IMR-90 (cell line): ENCODE measurements around the gene MAGED2. TPM values are rescaled to one million over a fixed set of nuclear protein-coding genes. Genes with fewer than 3 reads are reported as not detected.

Experiments used
- ATAC-seq: fragments of 200-7000 bp; cut with Tn5 transposase; 2 replicates; pipeline ENCODE4 v1.9.1; 2020; ENCODE audit warnings: low read depth, mild to moderate bottlenecking, moderate library complexity
- BruUV-seq: library from RNA; stranded (reverse); fragments of 400-500 nt; replicated peaks from 2 replicates; lab custom pipeline; 2021; lab: Mats Ljungman, UMichigan
- CTCF ChIA-PET: fragments of 300-600 bp; formaldehyde crosslinking; extraction: SDS; loops from one replicate; lab custom pipeline; 2021; ENCODE audit warnings: antibody characterized with exemption; lab: Yijun Ruan, JAX
- POLR2A ChIA-PET: fragments of 300-600 bp; sonication (Branson Sonifier 250); formaldehyde crosslinking; loops from one replicate; lab custom pipeline; 2022; ENCODE audit warnings: antibody characterized with exemption; ENCODE audit not compliant: unreplicated experiment; lab: Charles Lee
- DNase-seq: peaks from one replicate; pipeline ENCODE4 v3.0.0; 2013
- H2AFZ ChIP-seq: replicated peaks from 2 replicates; pipeline ENCODE3; 2013; ENCODE audit warnings: low read length, mild to moderate bottlenecking; ENCODE audit not compliant: poor library complexity
- H2AK5ac ChIP-seq: 2 replicates; pipeline ENCODE4 v1.6.1; 2013; ENCODE audit warnings: low read depth, low read length, inconsistent platforms
- H2AK9ac ChIP-seq: replicated peaks from 2 replicates; pipeline ENCODE3; 2013; ENCODE audit warnings: mild to moderate bottlenecking, low read depth, low read length, moderate library complexity; ENCODE audit not compliant: poor library complexity
- H2BK120ac ChIP-seq: 2 replicates; pipeline ENCODE4 v1.6.1; 2013; ENCODE audit warnings: low read depth, low read length, inconsistent platforms
- H2BK15ac ChIP-seq: 3 replicates; pipeline ENCODE4 v1.6.1; 2013; ENCODE audit warnings: low read depth, low read length, inconsistent platforms
- H2BK20ac ChIP-seq: 2 replicates; pipeline ENCODE4 v1.6.1; 2013; ENCODE audit warnings: low read depth, mild to moderate bottlenecking, inconsistent platforms, low read length, moderate library complexity
- H2BK5ac ChIP-seq: 2 replicates; pipeline ENCODE4 v1.6.1; 2013; ENCODE audit warnings: mild to moderate bottlenecking, low read depth, low read length, inconsistent platforms; ENCODE audit not compliant: poor library complexity, severe bottlenecking
- H3K14ac ChIP-seq: replicated peaks from 2 replicates; pipeline ENCODE4 v1.6.1; 2013; ENCODE audit warnings: low read depth, low read length, inconsistent platforms
- H3K18ac ChIP-seq: 2 replicates; pipeline ENCODE4 v1.6.1; 2013; ENCODE audit warnings: low read depth, low read length, control low read depth
- H3K23ac ChIP-seq: 2 replicates; pipeline ENCODE4 v1.6.1; 2013; ENCODE audit warnings: low read depth, low read length, inconsistent platforms
- H3K27ac ChIP-seq: 2 replicates; pipeline ENCODE4 v1.5.1; 2013; ENCODE audit warnings: mild to moderate bottlenecking, control low read depth, low read length; ENCODE audit not compliant: insufficient read depth
- H3K27me3 ChIP-seq: 2 replicates; pipeline ENCODE4 v1.6.1; 2013; ENCODE audit warnings: low read length; ENCODE audit not compliant: control insufficient read depth, insufficient read depth
- H3K36me3 ChIP-seq: 2 replicates; pipeline ENCODE4 v1.6.1; 2013; ENCODE audit warnings: low read length, mixed read lengths; ENCODE audit not compliant: control insufficient read depth, insufficient read depth
- H3K4ac ChIP-seq: 2 replicates; pipeline ENCODE4 v1.6.1; 2013; ENCODE audit warnings: low read depth, low read length, inconsistent platforms
- H3K4me1 ChIP-seq: 2 replicates; pipeline ENCODE4 v1.6.1; 2013; ENCODE audit warnings: low read length, mixed read lengths; ENCODE audit not compliant: control insufficient read depth, insufficient read depth
- H3K4me2 ChIP-seq: 2 replicates; pipeline ENCODE4 v1.6.1; 2013; ENCODE audit warnings: low read depth, mild to moderate bottlenecking, control low read depth, low read length, moderate library complexity
- H3K4me3 ChIP-seq: 2 replicates; pipeline ENCODE4 v1.5.1; 2013; ENCODE audit warnings: low read depth, mild to moderate bottlenecking, control low read depth, low read length, moderate library complexity; ENCODE audit not compliant: insufficient read depth
- H3K56ac ChIP-seq: 2 replicates; pipeline ENCODE4 v1.6.1; 2013; ENCODE audit warnings: low read length, inconsistent platforms; ENCODE audit not compliant: insufficient read depth; ENCODE audit errors: extremely low read depth
- H3K79me1 ChIP-seq, 2 experiments: 2 replicates each; pipeline ENCODE4 v1.6.1; 2013; ENCODE audit warnings: low read length in 2 of 2, inconsistent platforms in 1 of 2, low read depth in 1 of 2
- H3K9ac ChIP-seq: 2 replicates; pipeline ENCODE4 v1.6.1; 2013; ENCODE audit warnings: low read depth, low read length, control low read depth
- H3K9me1 ChIP-seq: 2 replicates; pipeline ENCODE4 v1.6.1; 2013; ENCODE audit warnings: low read length, inconsistent platforms; ENCODE audit not compliant: insufficient read depth
- H3K9me3 ChIP-seq: 2 replicates; pipeline ENCODE4 v1.6.1; 2013; ENCODE audit warnings: low read length; ENCODE audit not compliant: control insufficient read depth, insufficient read depth
- H4K20me1 ChIP-seq: 2 replicates; pipeline ENCODE4 v1.6.1; 2013; ENCODE audit warnings: low read length, inconsistent platforms; ENCODE audit not compliant: insufficient read depth
- H4K5ac ChIP-seq: 2 replicates; pipeline ENCODE4 v1.6.1; 2013; ENCODE audit warnings: mild to moderate bottlenecking, low read depth, low read length, control low read depth
- H4K8ac ChIP-seq, 2 experiments: 2 replicates each; pipeline ENCODE4 v1.6.1; 2013; ENCODE audit warnings: low read depth in 2 of 2, low read length in 2 of 2, control low read depth in 1 of 2, inconsistent platforms in 1 of 2
- H4K91ac ChIP-seq: 2 replicates; pipeline ENCODE4 v1.6.1; 2013; ENCODE audit warnings: low read depth, low read length, inconsistent platforms; ENCODE audit not compliant: insufficient read depth
- BHLHE40 ChIP-seq: fragments of 150-350 bp; IDR thresholded peaks from 2 replicates; pipeline ENCODE4 v1.6.1; 2016; ENCODE audit warnings: mild to moderate bottlenecking, low read depth, low read length
- CEBPB ChIP-seq: IDR thresholded peaks from 2 replicates; pipeline ENCODE4 v1.6.1; 2012; ENCODE audit warnings: low read depth, low read length, improper control_type of control experiment
- CHD1 ChIP-seq: IDR thresholded peaks from 2 replicates; pipeline ENCODE4 v1.6.1; 2012; ENCODE audit warnings: low read depth, low read length, improper control_type of control experiment
- CTCF ChIP-seq: conservative IDR thresholded peaks from 2 replicates; pipeline ENCODE4 v1.5.1; 2012; ENCODE audit warnings: mild to moderate bottlenecking, low read depth, low read length, improper control_type of control experiment
- FOS ChIP-seq: fragments of 150-350 bp; IDR thresholded peaks from 2 replicates; pipeline ENCODE4 v1.6.1; 2016; ENCODE audit warnings: low read depth, low read length
- MAFK ChIP-seq: IDR thresholded peaks from 2 replicates; pipeline ENCODE4 v1.6.1; 2012; ENCODE audit warnings: low read depth, low read length, improper control_type of control experiment
- MAZ ChIP-seq: IDR thresholded peaks from 2 replicates; pipeline ENCODE4 v1.6.1; 2012; ENCODE audit warnings: low read depth, mild to moderate bottlenecking, low read length, improper control_type of control experiment, moderate library complexity, borderline replicate concordance
- NFE2L2 ChIP-seq: fragments of 150-350 bp; IDR thresholded peaks from 2 replicates; pipeline ENCODE4 v1.6.1; 2016; ENCODE audit warnings: low read depth, mild to moderate bottlenecking, low read length
- POLR2A ChIP-seq: IDR thresholded peaks from 2 replicates; pipeline ENCODE4 v1.6.1; 2012; ENCODE audit warnings: mild to moderate bottlenecking, low read depth, low read length
- RAD21 ChIP-seq: IDR thresholded peaks from 2 replicates; pipeline ENCODE4 v1.6.1; 2012; ENCODE audit warnings: low read length, improper control_type of control experiment
- RCOR1 ChIP-seq: IDR thresholded peaks from 2 replicates; pipeline ENCODE4 v1.6.1; 2012; ENCODE audit warnings: mild to moderate bottlenecking, low read length, improper control_type of control experiment; ENCODE audit not compliant: insufficient replicate concordance
- RFX5 ChIP-seq: IDR thresholded peaks from 2 replicates; pipeline ENCODE4 v1.8.0; 2012; ENCODE audit warnings: low read depth, mild to moderate bottlenecking, low read length, moderate library complexity
- SMC3 ChIP-seq: fragments of 150-350 bp; IDR thresholded peaks from 2 replicates; pipeline ENCODE4 v1.6.1; 2016; ENCODE audit warnings: low read depth, mild to moderate bottlenecking, antibody characterized with exemption, low read length, moderate library complexity
- USF2 ChIP-seq: fragments of 150-350 bp; IDR thresholded peaks from 2 replicates; pipeline ENCODE4 v1.6.1; 2017; ENCODE audit warnings: mild to moderate bottlenecking, antibody characterized with exemption, low read length, low read depth
- WGBS, 2 experiments: methylation state at CpG; one replicate each; pipeline versions ENCODE4 v1.1.5 to v1.1.7; 2013; ENCODE audit warnings: missing lambda C conversion rate in 2 of 2; ENCODE audit not compliant: insufficient read length in 1 of 2; ENCODE audit errors: extremely low coverage in 2 of 2; 5-methylcytosine and 5-hydroxymethylcytosine counted together
- dilution Hi-C: fragments of 300-500 bp; cut with HindIII; formaldehyde crosslinking; loops from one replicate; pipeline ENCODE4 v1.14.3; 2018; ENCODE audit warnings: low sequenced_read_pairs; ENCODE audit not compliant: unreplicated experiment
- in situ Hi-C: fragments of 300-500 bp; cut with MboI; formaldehyde crosslinking; loops from 3 replicates; pipeline ENCODE4 v1.14.3; 2019; ENCODE audit warnings: low sequenced_read_pairs, inconsistent platforms, mixed read lengths
- intact Hi-C: fragments of 100-400 bp; cut with micrococcal nuclease; formaldehyde crosslinking; loops from 2 replicates; pipeline ENCODE4 v1.10.0; 2022
- polyA plus RNA-seq, 3 experiments: library from polyadenylated mRNA; depleted of rRNA; stranded (reverse); fragments of >200 nt; gene quantifications; 2 replicates each; pipeline ENCODE4 v1.2.3, GENCODE V29; 2012; ENCODE audit warnings: low replicate concordance in 1 of 3
- total RNA-seq: library from RNA; depleted of rRNA; stranded (reverse); fragments of >200 nt; gene quantifications from 2 replicates; pipeline ENCODE4 v1.2.3, GENCODE V29; 2012
- TF ChIP-seq, protein P1 (sequence below): fragments of 150-350 bp; IDR thresholded peaks from 2 replicates; pipeline ENCODE4 v1.6.1; 2016; ENCODE audit warnings: low read depth, mild to moderate bottlenecking, low read length, moderate library complexity, borderline replicate concordance

MAGED2 gene
- total and polyA plus RNA-seq, 2 of the 4 experiments (the other 2 are of a cell fraction): 301 to 341 TPM

DNA sequence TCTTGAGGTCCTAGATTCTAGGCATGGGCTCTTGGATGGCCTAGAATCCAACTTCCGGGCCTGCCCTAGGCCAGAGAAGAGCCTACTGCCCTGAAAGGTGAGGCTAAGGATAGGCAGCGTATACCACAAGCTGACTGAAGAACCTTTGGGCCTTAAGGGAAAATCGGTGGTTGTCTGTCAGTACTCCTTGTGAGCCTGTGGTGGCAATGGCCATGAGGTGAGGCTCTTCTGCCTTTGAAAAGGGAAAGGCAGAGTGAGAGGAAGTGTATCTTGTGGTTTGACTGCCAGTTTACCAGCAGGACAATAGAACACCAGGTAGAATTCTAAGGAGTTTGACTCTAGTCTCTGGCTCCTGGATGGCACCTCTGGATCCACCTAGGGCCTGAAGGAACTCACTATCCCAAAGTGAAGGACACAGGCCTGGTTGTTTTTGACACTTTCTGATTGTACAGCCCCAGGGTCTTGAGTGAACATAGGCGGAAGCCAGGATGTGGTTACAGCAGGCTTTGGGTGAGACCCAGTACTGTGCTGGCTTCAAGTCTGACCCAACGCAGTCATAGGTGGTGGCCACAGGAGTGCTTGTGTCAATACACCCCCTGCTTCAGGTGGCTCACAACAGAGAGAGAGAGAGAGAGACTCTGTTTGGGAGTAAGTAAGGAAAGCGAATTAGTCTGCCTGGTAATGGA is 30.4 kb upstream of the MAGED2 start:
- no peak overlapping the region for H2AFZ ChIP-seq
- no peak overlapping the region for H2AK5ac ChIP-seq
- no peaks in the 10 kb centered on the region for H3K9me1 ChIP-seq
- no peak overlapping the region for H2BK120ac ChIP-seq
- no peak overlapping the region for H2BK20ac ChIP-seq
- dilution Hi-C loops: no loop called here
- no peak overlapping the region for H3K4ac ChIP-seq
- H3K18ac ChIP-seq: no peak overlapping the region
- no peak overlapping the region for H4K5ac ChIP-seq
- no peak overlapping the region for H3K9ac ChIP-seq
- no peaks in the 10 kb centered on the region for H3K9me3 ChIP-seq
- H4K20me1 ChIP-seq: no peaks in the 10 kb centered on the region
- no peak overlapping the region for H3K4me2 ChIP-seq
- no peak overlapping the region for H4K8ac ChIP-seq
- no peaks in the 10 kb centered on the region; the same call in 1 of the 2 replicates for H3K27me3 ChIP-seq
- H3K4me3 ChIP-seq: no peak overlapping the region
- BruUV-seq: no TSS peak
- no peak overlapping the region for H2BK5ac ChIP-seq
- ChIA-PET POLR2A (no interaction called here), CTCF (no interaction called here)
- H3K14ac ChIP-seq: no peak overlapping the region
- DNase-seq (no peak), ATAC-seq (no peak)
- H3K4me1 ChIP-seq: no peaks in the 10 kb centered on the region
- intact Hi-C loops: no loop called here
- H2BK15ac ChIP-seq: no peak overlapping the region
- no peaks in the 10 kb centered on the region for H3K36me3 ChIP-seq
- H2AK9ac ChIP-seq: no peak overlapping the region
- no peaks in the 10 kb centered on the region for H3K79me1 ChIP-seq
- H3K56ac ChIP-seq: no peak overlapping the region
- TF ChIP-seq MAZ (no peak), MAFK (no peak), SMC3 (no peak), CEBPB (no peak), POLR2A (no peak), FOS (no peak), RAD21 (no peak), BHLHE40 (no peak), RFX5 (no peak), RCOR1 (no peak), NFE2L2 (no peak), CTCF (no peak), CHD1 (no peak), USF2 (no peak)
- TF ChIP-seq, protein P1, sequence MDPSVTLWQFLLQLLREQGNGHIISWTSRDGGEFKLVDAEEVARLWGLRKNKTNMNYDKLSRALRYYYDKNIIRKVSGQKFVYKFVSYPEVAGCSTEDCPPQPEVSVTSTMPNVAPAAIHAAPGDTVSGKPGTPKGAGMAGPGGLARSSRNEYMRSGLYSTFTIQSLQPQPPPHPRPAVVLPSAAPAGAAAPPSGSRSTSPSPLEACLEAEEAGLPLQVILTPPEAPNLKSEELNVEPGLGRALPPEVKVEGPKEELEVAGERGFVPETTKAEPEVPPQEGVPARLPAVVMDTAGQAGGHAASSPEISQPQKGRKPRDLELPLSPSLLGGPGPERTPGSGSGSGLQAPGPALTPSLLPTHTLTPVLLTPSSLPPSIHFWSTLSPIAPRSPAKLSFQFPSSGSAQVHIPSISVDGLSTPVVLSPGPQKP: no peak
- H3K27ac ChIP-seq: no peak overlapping the region
- in situ Hi-C loops: no loop called here
- no peak overlapping the region for H3K23ac ChIP-seq
- H4K91ac ChIP-seq: no peak overlapping the region
- 80% methylated on average over 1 of the region's 6 CpGs; no CpG with 5 or more reads in 1 of the 2 experiments for WGBS, 2 experiments
